Measurements from ENCODE around the gene F2.
A peak's percentile ranks its signal among the peaks of the same experiment; 100 is the strongest.
"Not testable (repeated sequence)": the region's sequence is repeated elsewhere in the genome, so short reads cannot be mapped to it uniquely, and the experiment has no call there.

F2 gene

GRCh38 chr11:46719048-46719542 lies at the start of gene F2:
TSS of gene F2 (plus strand) at chr11:46719213. CDS start at chr11:46719236, 23 bp downstream.
- DNase-seq, result no peak

DNA sequence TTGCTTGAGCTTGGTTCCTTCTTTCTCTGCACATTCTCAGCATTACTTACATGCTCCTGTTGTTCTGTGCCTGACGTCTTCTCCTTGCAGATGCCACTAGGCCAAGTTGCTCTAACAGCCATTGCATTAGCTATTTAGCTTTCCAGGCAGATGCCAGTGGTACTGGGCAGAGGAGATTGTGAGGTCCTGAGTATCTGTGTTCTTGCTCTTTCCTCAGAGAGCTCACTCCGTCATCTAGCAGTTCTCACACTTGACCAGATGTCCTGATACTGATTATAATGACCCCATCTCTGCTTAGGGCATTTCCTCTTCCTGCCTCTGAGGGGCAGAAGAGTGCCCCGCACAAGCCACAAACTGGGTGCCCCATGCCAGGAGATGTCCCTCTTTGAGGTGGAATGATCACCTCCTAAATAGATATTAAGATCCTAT lies 49.3 kb upstream of the F2 start:
- peak; percentile 22 for DNase-seq

DNA sequence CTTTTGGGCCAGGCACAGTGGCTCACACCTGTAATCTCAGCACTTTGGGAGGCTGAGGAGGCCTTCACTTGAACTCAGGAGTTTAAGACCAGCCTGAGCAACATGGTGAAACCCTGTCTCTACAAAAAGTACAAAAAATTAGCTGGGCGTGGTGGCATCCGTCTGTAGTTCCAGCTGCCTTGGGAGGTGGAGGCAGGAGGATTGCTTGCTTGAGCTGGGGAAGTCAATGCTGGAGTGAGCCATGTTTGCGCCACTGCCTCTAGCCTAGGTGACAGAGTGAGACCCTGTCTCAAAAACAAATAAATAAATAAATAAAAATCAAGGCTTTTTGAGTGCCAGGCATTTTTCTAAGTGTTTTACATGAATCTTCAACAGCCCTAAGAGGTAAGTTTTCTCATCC lies 48.5 kb upstream of the F2 start:
- DNase-seq, result not testable (repeated sequence)

DNA sequence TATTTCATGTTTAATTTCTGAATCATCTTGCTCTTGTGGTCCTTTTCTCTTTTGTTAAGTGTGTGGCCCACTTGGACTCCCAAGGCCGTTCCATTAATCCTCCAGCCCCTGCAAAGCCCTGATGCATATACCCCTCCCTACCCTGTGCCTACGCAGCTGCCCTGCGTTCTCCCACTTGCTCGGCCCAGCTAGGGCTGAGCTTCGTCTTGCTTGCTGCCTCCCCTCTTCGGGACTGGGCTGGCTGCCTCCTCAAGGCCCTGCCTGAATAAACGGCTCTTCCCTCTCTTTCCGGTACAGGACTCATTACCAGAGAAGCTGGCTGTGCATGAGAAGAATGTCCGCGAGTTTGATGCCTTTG lies 47.1 kb upstream of the F2 start:
- no peak for DNase-seq

DNA sequence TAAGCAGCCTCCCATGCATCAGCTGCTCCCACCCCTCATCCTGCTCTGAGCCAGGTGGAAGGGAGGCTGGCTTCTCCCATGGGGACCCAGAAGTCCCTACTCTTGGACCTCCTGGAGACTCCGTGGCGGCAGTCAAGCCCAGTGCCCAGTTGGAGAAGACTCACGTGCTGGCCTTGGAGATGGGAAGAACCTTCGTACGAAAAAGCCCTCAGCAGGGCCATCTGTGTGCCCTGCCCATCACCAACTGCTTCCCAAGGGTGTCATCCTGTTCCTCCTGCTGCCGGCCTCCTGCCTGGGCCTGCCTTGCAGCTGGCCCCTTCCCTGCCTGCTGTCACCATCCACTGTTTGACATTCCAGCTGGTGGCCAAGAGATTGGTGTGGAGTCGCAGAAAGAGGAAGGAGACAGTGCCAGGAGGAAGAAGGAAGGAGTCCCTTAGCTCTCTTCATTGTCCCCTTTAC lies 46.6 kb upstream of the F2 start:
- DNase-seq, result no peak

DNA sequence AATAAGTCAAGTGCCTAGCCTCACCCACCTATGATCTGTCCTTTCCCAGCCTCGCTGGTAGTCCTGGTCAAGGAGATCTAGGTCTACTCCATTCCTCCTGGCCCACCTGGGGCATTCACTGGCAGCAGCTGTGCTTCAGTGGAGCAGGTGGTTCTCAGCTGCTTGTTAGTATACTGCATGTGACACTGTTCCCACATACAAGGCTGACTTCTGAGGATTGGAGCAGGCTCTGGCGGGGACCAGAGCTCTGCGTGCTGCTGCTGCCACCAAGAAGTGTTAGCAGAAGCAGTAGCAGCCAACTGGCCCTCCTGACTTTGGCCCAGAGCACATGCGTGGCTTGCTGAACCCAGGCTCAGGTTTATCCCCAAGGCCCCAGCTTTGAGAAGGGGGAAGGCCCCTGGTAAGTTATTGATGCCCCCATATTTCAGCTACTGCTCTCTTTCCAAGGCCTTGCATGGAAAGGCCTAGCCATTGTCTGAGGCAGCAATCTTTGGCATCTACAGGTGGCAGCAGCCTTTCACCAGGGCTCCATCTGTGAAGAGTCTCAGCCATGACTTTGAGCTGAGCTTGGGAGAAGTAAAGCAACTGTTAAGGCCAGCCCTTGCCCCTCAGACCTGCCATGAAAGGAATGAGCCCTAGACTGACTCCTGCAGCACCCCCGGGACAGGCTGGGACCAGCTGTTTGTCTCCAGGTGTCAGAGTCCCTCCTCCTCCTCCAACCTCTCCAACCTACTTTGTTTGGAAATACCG lies 45.1 kb upstream of the F2 start:
- no peak for DNase-seq

- DNase-seq, result peak; percentile 55
These were observed 44.3 kb upstream of the F2 start for GRCh38 chr11:46674463-46675287.

GRCh38 chr11:46675288-46675851 lies 43.6 kb upstream of the F2 start:
- DNase-seq, result no peak

DNA sequence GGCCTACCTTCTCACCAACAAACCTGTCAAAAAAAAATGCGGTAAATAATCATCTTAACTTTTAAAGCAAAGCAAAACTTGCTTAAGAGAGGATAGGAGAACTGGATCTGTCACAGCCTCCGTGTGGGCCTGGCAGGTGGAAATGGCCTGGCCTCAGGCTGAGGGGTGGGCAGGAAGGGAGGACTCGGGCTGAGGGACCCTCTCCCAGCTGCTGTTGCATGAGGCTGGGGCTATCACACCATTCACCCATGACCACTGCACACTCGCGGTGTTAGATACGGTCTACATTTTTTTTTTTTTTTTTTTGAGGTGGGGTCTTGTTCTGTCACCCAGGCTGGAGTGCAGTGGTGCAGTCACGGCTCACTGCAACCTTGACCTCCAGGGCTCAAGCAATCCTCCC lies 43.1 kb upstream of the F2 start:
- no peak for DNase-seq

GRCh38 chr11:46676436-46677158 lies 42.4 kb upstream of the F2 start:
- DNase-seq, result no peak

GRCh38 chr11:46677169-46677568 lies 41.8 kb upstream of the F2 start:
- DNase-seq, result no peak

DNA sequence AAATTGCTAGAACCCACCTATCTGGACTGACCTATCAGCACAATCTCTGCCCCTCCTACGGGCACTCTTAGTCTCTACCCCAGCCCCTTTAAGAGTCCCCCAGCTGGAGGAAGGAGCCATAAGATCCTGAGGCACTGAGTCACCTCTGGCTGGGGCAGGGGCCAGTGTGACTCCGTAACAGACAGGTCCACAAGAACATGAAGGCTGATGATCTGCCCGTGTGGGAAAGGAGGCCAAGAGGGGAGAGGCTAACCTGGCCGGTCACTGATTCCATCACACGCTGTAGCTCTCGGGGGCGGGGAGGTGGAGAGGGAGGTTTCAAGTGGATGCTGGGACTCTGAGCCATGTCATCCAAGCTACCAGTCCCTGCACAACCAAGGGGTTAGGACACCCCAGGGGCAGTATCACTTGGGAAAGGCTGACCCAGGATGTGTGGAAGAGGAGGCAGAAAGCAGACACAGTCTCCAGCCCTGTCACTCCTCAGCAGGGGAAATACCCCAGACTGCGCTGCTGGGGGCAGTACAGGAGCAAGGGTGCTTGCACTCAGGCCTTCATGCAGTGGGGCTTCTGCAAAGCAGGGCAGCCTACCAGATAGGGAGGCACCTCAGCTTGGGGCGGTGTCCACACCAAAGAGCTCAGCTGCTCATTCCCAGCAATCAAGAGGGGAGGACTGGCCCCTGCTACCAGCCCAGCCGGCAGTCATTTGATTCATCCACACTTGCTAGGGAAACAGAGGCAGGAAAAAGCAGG lies 40.8 kb upstream of the F2 start:
- no peak for DNase-seq

- no peak for DNase-seq
These were observed 40.3 kb upstream of the F2 start for GRCh38 chr11:46678741-46679130.

DNA sequence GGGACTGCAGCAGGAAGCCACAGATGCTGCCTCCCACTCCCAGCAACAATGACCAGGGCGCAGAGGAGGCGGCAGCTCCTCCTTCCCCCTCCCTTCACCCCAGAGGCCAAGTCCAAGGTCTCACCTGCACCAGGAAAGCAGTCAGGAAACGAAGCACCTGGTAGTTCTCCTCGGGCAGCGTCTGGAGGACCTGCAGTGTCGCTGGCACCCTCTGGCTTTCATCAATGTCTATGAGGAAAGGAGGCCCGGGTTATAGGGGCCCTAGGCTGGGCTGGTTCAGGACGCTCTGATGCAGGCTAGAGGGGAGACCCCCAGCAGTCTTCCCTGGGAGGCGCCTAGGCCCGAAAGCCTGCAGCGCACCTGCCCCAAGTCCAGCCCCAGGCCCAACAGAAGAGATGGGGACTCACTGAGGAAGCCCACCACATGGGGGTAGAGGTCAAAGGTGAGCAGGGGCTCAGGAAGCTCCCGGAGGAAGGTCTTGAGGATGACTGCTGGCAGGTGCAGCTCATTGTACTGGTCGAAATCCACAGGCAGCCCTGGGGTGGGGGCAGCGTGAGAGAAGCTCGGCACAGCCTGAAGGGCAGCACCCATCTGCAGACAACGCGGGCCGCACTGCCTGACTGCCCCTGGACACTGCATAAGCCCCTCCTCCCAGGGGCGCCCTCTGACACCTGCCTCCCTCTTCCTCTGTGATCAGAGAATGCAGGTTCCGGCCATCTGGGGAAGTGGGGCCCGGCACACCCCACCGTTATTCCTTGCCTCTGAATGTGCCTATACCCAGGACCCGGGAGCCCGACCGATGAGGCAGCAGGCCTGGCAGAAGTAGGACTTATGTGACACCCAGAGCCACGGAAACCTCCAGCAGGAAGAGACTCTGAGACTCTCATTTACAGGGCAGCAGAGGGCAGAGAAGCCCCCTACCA lies 39.5 kb upstream of the F2 start:
- DNase-seq, result no peak

- no peak for DNase-seq
These were observed 38.8 kb upstream of the F2 start for GRCh38 chr11:46680164-46680760.

GRCh38 chr11:46680815-46681214 lies 38.2 kb upstream of the F2 start:
- no peak for DNase-seq

GRCh38 chr11:46681814-46682213 lies 37.2 kb upstream of the F2 start:
- DNase-seq, result no peak

GRCh38 chr11:46682773-46683752 lies 36.0 kb upstream of the F2 start:
- DNase-seq, result no peak

GRCh38 chr11:46684367-46684766 lies 34.6 kb upstream of the F2 start:
- DNase-seq, result no peak
